Spleen (tissue), 11 donors: ENCODE results near the gene BTLA. TPM values are rescaled to one million over a fixed set of nuclear protein-coding genes. Genes with fewer than 3 reads are reported as not detected.
"Not testable (repeated sequence)": the region's sequence is repeated elsewhere in the genome, so short reads cannot be mapped to it uniquely, and the experiment has no call there.

ENCODE experiments used
- DNase-seq: peaks from one replicate; pipeline ENCODE4 v3.0.0-alpha.2; 2020
- H3K27ac ChIP-seq, 8 donors: fragments of 200-600 bp; sonication (generic) in 7 of 8; 1 replicate in 4 of 8; 2 replicates in 4 of 8; pipeline versions ENCODE4 v1.5.0 to v1.8.0; 2016 to 2021; ENCODE audit warnings: inconsistent platforms in 4 of 8, mild to moderate bottlenecking in 4 of 8, moderate library complexity in 1 of 8
- H3K27me3 ChIP-seq, 7 donors: fragments of 200-600 bp; sonication (generic) in 6 of 7; replicated peaks in 1 of 7; 1 replicate in 4 of 7; 2 replicates in 3 of 7; pipeline versions ENCODE4 v1.5.0 to v1.8.0; 2016 to 2021; ENCODE audit warnings: inconsistent platforms in 3 of 7, mild to moderate bottlenecking in 1 of 7
- H3K36me3 ChIP-seq, 6 donors: fragments of 200-600 bp; sonication (generic) in 5 of 6; 1 replicate in 4 of 6; 2 replicates in 2 of 6; pipeline versions ENCODE4 v1.5.0 to v1.8.0; 2016 to 2021; ENCODE audit warnings: inconsistent platforms in 2 of 6
- H3K4me1 ChIP-seq, 6 donors: fragments of 200-600 bp; sonication (generic) in 5 of 6; 1 replicate in 3 of 6; 2 replicates in 3 of 6; pipeline versions ENCODE4 v1.5.0 to v1.8.0; 2016 to 2021; ENCODE audit warnings: inconsistent platforms in 3 of 6
- H3K4me3 ChIP-seq, 8 donors: fragments of 200-600 bp; sonication (generic) in 7 of 8; 1 replicate in 4 of 8; 2 replicates in 4 of 8; pipeline versions ENCODE4 v1.5.0 to v1.8.0; 2016 to 2021; ENCODE audit warnings: inconsistent platforms in 4 of 8, mild to moderate bottlenecking in 4 of 8, moderate library complexity in 2 of 8
- H3K9me3 ChIP-seq, 8 donors: fragments of 200-600 bp; sonication (generic) in 7 of 8; 1 replicate in 4 of 8; 2 replicates in 4 of 8; pipeline versions ENCODE4 v1.5.0 to v1.8.0; 2016 to 2021; ENCODE audit warnings: inconsistent platforms in 4 of 8
- POLR2A ChIP-seq, 3 donors: fragments of 450-650 bp; IDR thresholded peaks; one replicate each; pipeline ENCODE4 v1.5.1; 2017; ENCODE audit warnings: antibody characterized with exemption in 3 of 3, mild to moderate bottlenecking in 1 of 3
- POLR2AphosphoS5 ChIP-seq, 3 donors: sonication (generic); formaldehyde crosslinking; IDR thresholded peaks; one replicate each; pipeline ENCODE4 v1.5.1; 2017; ENCODE audit warnings: antibody characterized with exemption in 3 of 3
- WGBS, 5 donors: extraction: QIAGEN DNeasy Blood & Tissue Kit in 3 of 5; methylation state at CpG; one replicate each; pipeline versions ENCODE4 v1.1.5 to v1.1.7; 2013 to 2018; 5-methylcytosine and 5-hydroxymethylcytosine counted together
- intact Hi-C: fragments of 100-400 bp; cut with DNase I; formaldehyde crosslinking; loops from one replicate; pipeline ENCODE4 v1.15.0; 2023; ENCODE audit warnings: low total_unique reads
- polyA plus RNA-seq, 3 donors: library from polyadenylated mRNA; stranded (reverse); fragments of 200-250 nt; gene quantifications; one replicate each; pipeline ENCODE4 v1.2.1, GENCODE V29; 2013
- total RNA-seq, 7 donors: library from RNA; depleted of rRNA in 3 of 7; stranded (reverse); fragments of >200 nt in 3 of 7; fragmentation: NEBNext Ultra II Directional in 4 of 7; extraction: Animal tissue kit (Norgen Biotek cat#: 25700) in 4 of 7; gene quantifications; one replicate each; pipeline versions ENCODE4 v1.1.0 to v1.2.1, GENCODE V29; 2016 to 2021
- TF ChIP-seq, protein P1 (sequence below), 11 experiments: fragments of 200-600 bp in 7 of 11; fragments of 450-650 bp in 4 of 11; sonication (generic) in 4 of 11; IDR thresholded peaks in 8 of 11; conservative IDR thresholded peaks in 3 of 11; 1 replicate in 7 of 11; 2 replicates in 4 of 11; pipeline versions ENCODE4 v1.4.0 to v1.8.0; 2016 to 2021; ENCODE audit warnings: antibody characterized with exemption in 11 of 11, inconsistent platforms in 4 of 11, mild to moderate bottlenecking in 1 of 11
- donor health status: healthy with polysubstance abuse.
- donor health status: DM: no; HTN: no; CAD: no; lungs with moderate emphysema.
- donor health status: DM: no; HTN: no; CAD: no.
- donor health status: Bipolar disorder and iron deficiency.
- donor health status: healthy.
- donor health status: DM: no; HTN: no; CAD: no.
- donor health status: DM: yes; HTN: yes; CAD: no.

BTLA gene
- total and polyA plus RNA-seq, 10 donors = 12.8 to 46.0 (median 26.1) TPM

DNA sequence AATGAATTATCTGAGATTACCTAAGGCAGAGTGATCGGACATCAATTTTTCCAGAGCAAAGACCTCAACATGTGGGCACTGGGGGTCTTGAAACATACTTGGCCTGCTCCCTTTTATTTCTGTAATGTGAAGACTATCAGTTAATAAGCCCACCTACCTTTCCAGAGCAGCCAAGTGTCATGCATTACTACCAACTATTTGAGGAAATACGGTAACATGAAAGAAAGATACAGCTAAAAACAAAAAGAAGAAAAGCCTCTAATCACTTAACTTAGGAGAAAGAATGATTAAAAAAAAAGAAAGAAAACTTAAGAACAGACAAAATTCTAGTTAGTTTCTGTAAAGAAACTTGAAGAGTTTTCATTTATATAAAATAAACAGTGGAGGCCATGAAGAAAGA, 73.9 kb downstream of the BTLA start:
- no peak overlapping the region for H3K27ac ChIP-seq
- TF ChIP-seq POLR2AphosphoS5 (IDR thresholded peaks at IDR 0.05) (no peak), POLR2A (IDR thresholded peaks at IDR 0.05) (no peak)
- TF ChIP-seq, protein P1, sequence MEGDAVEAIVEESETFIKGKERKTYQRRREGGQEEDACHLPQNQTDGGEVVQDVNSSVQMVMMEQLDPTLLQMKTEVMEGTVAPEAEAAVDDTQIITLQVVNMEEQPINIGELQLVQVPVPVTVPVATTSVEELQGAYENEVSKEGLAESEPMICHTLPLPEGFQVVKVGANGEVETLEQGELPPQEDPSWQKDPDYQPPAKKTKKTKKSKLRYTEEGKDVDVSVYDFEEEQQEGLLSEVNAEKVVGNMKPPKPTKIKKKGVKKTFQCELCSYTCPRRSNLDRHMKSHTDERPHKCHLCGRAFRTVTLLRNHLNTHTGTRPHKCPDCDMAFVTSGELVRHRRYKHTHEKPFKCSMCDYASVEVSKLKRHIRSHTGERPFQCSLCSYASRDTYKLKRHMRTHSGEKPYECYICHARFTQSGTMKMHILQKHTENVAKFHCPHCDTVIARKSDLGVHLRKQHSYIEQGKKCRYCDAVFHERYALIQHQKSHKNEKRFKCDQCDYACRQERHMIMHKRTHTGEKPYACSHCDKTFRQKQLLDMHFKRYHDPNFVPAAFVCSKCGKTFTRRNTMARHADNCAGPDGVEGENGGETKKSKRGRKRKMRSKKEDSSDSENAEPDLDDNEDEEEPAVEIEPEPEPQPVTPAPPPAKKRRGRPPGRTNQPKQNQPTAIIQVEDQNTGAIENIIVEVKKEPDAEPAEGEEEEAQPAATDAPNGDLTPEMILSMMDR (IDR thresholded peaks at IDR 0.05 in 8 of 11, conservative IDR thresholded peaks at IDR 0.05 in 3 of 11) = no peak
- H3K27me3 ChIP-seq = no peaks in the 10 kb centered on the region
- H3K9me3 ChIP-seq = no peaks in the 10 kb centered on the region
- no peak for DNase-seq
- peaks cover 0 to 14% (median 0%) of the 10 kb centered on the region in 6 donors for H3K4me1 ChIP-seq
- WGBS, 5 donors = 94 to 99% (median 95%) methylated on average over 2 of the region's 2 CpGs
- intact Hi-C loops = no loop called here
- H3K4me3 ChIP-seq = no peak overlapping the region
- H3K36me3 ChIP-seq = no peaks in the 10 kb centered on the region

DNA sequence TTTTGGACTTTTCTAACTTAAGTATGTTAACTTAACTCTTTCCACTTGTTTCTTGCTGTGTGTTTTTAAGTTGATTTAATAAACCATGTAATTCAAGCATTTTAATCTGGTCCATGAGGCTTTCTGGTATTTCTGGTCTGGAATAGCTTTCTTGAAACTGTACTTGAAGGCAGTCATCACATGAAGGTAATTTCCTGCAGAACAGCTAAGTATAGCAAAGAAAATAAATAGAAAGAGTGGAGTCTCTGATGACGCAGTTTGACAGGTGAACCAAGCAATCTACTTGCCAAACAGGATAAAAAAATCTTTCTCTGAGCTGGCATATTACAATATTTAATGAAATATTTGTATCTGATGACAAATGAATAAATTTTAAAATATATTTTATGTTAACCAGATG, 74.9 kb downstream of the BTLA start:
- DNase-seq = no peak
- H3K27ac ChIP-seq = no peak overlapping the region
- H3K4me1 ChIP-seq = peaks cover 0 to 14% (median 0%) of the 10 kb centered on the region in 6 donors
- no peaks in the 10 kb centered on the region for H3K27me3 ChIP-seq
- intact Hi-C loops = no loop called here
- TF ChIP-seq, protein P1 (IDR thresholded peaks at IDR 0.05 in 8 of 11, conservative IDR thresholded peaks at IDR 0.05 in 3 of 11) = no peak
- no peak for TF ChIP-seq POLR2AphosphoS5 (IDR thresholded peaks at IDR 0.05)
- TF ChIP-seq POLR2A (IDR thresholded peaks at IDR 0.05) = no peak
- no peaks in the 10 kb centered on the region for H3K9me3 ChIP-seq
- no peaks in the 10 kb centered on the region for H3K36me3 ChIP-seq
- 73 to 92% (median 81%) methylated on average over 1 of the region's 1 CpG for WGBS, 5 donors
- no peak overlapping the region for H3K4me3 ChIP-seq

DNA sequence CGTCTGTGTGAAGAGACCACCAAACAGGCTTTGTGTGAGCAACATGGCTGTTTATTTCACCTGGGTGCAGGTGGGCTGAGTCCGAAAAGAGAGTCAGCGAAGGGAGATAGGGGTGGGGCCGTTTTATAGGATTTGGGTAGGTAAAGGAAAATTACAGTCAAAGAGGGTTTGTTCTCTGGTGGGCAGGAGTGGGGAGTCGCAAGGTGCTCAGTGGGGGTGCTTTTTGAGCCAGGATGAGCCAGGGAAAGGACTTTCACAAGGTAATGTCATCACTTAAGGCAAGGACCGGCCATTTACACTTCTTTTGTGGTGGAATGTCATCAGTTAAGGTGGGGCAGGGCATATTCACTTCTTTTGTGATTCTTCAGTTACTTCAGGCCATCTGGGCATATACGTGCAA, 76.4 kb downstream of the BTLA start:
- H3K4me1 ChIP-seq = peaks cover 0 to 14% (median 0%) of the 10 kb centered on the region in 6 donors
- H3K9me3 ChIP-seq, DNase-seq, H3K27me3 ChIP-seq, intact Hi-C loops, H3K27ac ChIP-seq, H3K4me3 ChIP-seq, H3K36me3 ChIP-seq: not testable (repeated sequence)
- WGBS, 5 donors = 59 to 88% (median 81%) methylated on average over 3 to 7 of the region's 7 CpGs

DNA sequence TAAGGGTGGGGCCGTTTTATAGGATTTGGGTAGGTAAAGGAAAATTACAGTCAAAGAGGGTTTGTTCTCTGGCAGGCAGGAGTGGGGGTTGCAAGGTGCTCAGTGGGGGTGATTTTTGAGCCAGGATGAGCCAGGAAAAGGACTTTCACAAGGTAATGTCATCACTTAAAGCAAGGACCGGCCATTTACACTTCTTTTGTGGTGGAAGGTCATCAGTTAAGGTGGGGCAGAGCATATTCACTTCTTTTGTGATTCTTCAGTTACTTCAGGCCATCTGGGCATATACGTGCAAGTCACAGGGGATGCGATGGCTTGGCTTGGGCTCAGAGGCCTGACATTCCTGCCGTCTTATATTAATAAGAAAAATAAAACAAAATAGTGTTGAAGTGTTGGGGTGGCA, 80.7 kb downstream of the BTLA start:
- DNase-seq, H3K9me3 ChIP-seq, H3K36me3 ChIP-seq, H3K4me1 ChIP-seq, H3K27ac ChIP-seq, H3K4me3 ChIP-seq, H3K27me3 ChIP-seq, intact Hi-C loops: not testable (repeated sequence)
- WGBS, 5 donors = 84 to 95% (median 88%) methylated on average over 4 to 5 of the region's 5 CpGs

DNA sequence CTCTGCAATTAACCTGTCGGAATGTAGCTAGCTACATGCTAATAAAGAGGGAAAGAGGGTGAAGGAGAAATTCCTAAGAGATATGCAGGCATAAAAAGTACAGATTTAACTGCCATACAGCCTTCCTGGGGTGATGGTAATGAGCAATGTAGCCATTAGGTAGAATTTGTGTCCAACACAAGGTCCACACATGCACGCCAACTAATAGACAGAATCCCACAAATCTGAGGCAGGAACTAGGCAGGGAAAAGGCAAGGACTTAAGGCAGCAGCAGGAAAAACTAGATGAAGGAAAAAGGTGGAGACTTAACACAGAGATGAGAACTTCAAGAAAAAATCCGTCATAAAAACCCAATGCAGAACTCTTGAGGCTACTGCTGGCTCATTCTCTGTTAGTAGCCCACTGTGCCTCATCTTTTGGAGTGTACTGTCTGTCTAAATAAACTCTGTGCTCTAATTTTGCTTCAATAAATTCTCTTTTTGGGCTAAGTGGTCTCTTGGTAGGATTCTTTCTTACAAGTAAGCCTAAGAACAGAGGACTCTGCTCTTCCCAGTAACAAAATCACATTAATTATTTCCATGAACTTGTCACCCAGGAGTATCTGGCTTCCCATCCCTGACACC, 81.5 kb downstream of the BTLA start:
- intact Hi-C loops = no loop called here
- DNase-seq = no peak
- H3K27ac ChIP-seq = no peak overlapping the region
- no peaks in the 10 kb centered on the region for H3K27me3 ChIP-seq
- no peaks in the 10 kb centered on the region for H3K9me3 ChIP-seq
- H3K4me1 ChIP-seq = peaks cover 0 to 6% (median 2%) of the 10 kb centered on the region in 6 donors
- 93 to 96% (median 94%) methylated on average over 3 of the region's 3 CpGs for WGBS, 5 donors
- TF ChIP-seq POLR2A (IDR thresholded peaks at IDR 0.05) (no peak), POLR2AphosphoS5 (IDR thresholded peaks at IDR 0.05) (no peak)
- TF ChIP-seq, protein P1 (IDR thresholded peaks at IDR 0.05 in 8 of 11, conservative IDR thresholded peaks at IDR 0.05 in 3 of 11) = no peak
- H3K4me3 ChIP-seq = no peak overlapping the region
- no peaks in the 10 kb centered on the region for H3K36me3 ChIP-seq
